GM20431 (cell line): ENCODE measurements around the gene POU2F1.
"Not testable (repeated sequence)": the region's sequence is repeated elsewhere in the genome, so short reads cannot be mapped to it uniquely, and the experiment has no call there.

ENCODE experiments used
- in situ Hi-C: fragments of 300-500 bp; cut with MseI, MboI; formaldehyde crosslinking; loops from one replicate; pipeline ENCODE4 v1.15.0; 2020; ENCODE audit warnings: low sequenced_read_pairs; ENCODE audit not compliant: unreplicated experiment

Gene POU2F1

GRCh38 chr1:167229719-167230385 lies 9.2 kb downstream of the POU2F1 start:
- in situ Hi-C loops: no loop called here

- in situ Hi-C loops: no loop called here
Observed at GRCh38 chr1:167230437-167230836, 9.8 kb downstream of the POU2F1 start.

GRCh38 chr1:167231873-167232450 lies 11.3 kb downstream of the POU2F1 start:
- in situ Hi-C loops: no loop called here

- in situ Hi-C loops: no loop called here
Observed at GRCh38 chr1:167232801-167233200, 12.1 kb downstream of the POU2F1 start.

GRCh38 chr1:167233373-167233772 lies 12.7 kb downstream of the POU2F1 start:
- in situ Hi-C loops: no loop called here

- in situ Hi-C loops: no loop called here
Observed at GRCh38 chr1:167237000-167237399, 16.3 kb downstream of the POU2F1 start.

- in situ Hi-C loops: no loop called here
Observed at GRCh38 chr1:167238713-167239112, 18.0 kb downstream of the POU2F1 start.

- in situ Hi-C loops: no loop called here
Observed at GRCh38 chr1:167239257-167239656, 18.6 kb downstream of the POU2F1 start.

GRCh38 chr1:167244244-167244643 lies 23.6 kb downstream of the POU2F1 start:
- in situ Hi-C loops: no loop called here

GRCh38 chr1:167245168-167245567 lies 24.5 kb downstream of the POU2F1 start:
- in situ Hi-C loops: not testable (repeated sequence)

GRCh38 chr1:167246971-167247370 lies 26.3 kb downstream of the POU2F1 start:
- in situ Hi-C loops: no loop called here

- in situ Hi-C loops: no loop called here
Observed at GRCh38 chr1:167247754-167248153, 27.1 kb downstream of the POU2F1 start.

GRCh38 chr1:167248707-167249642 lies 28.3 kb downstream of the POU2F1 start:
- in situ Hi-C loops: no loop called here

GRCh38 chr1:167249702-167250101 lies 29.0 kb downstream of the POU2F1 start:
- in situ Hi-C loops: loop anchor here (25.0 kb wide), 1 partner anchor 188 kb away; no protein-coding TSS in a partner anchor

GRCh38 chr1:167250482-167250881 lies 29.8 kb downstream of the POU2F1 start:
- in situ Hi-C loops: loop anchor here (25.0 kb wide), 1 partner anchor 187 kb away; no protein-coding TSS in a partner anchor

GRCh38 chr1:167251472-167251871 lies 30.8 kb downstream of the POU2F1 start:
- in situ Hi-C loops: loop anchor here (25.0 kb wide), 1 partner anchor 186 kb away; no protein-coding TSS in a partner anchor

GRCh38 chr1:167252986-167253385 lies 32.3 kb downstream of the POU2F1 start:
- in situ Hi-C loops: loop anchor here (25.0 kb wide), 1 partner anchor 184 kb away; no protein-coding TSS in a partner anchor

- in situ Hi-C loops: loop anchor here (25.0 kb wide), 1 partner anchor 178 kb away; no protein-coding TSS in a partner anchor
Observed at GRCh38 chr1:167258858-167259257, 38.2 kb downstream of the POU2F1 start.

- in situ Hi-C loops: loop anchor here (25.0 kb wide), 1 partner anchor 174 kb away; no protein-coding TSS in a partner anchor
Observed at GRCh38 chr1:167262836-167263235, 42.1 kb downstream of the POU2F1 start.

GRCh38 chr1:167263344-167263743 lies 42.7 kb downstream of the POU2F1 start:
- in situ Hi-C loops: loop anchor here (25.0 kb wide), 1 partner anchor 174 kb away; no protein-coding TSS in a partner anchor
